HepG2 (cell line): ENCODE data around the gene AGAP3. TPM values are rescaled to one million over a fixed set of nuclear protein-coding genes. Genes with fewer than 3 reads are reported as not detected.

Source experiments
- ATAC-seq: fragments of 200-7000 bp; cut with Tn5 transposase; 3 replicates; pipeline ENCODE4 v1.9.1; 2020; ENCODE audit warnings: mild to moderate bottlenecking, moderate library complexity
- BruUV-seq: library from RNA; stranded (reverse); fragments of 400-500 nt; replicated peaks from 2 replicates; lab custom pipeline; 2021; lab: Mats Ljungman, UMichigan
- CTCF ChIA-PET: fragments of 300-600 bp; formaldehyde crosslinking; extraction: SDS; loops from one replicate; lab custom pipeline; 2021; ENCODE audit warnings: low total read pairs, inconsistent platforms, low intra/inter-chr PET ratio; lab: Yijun Ruan, JAX
- POLR2A ChIA-PET: fragments of 350-600 bp; sonication (Branson Sonifier 250); formaldehyde crosslinking; loops from one replicate; lab custom pipeline; 2020; ENCODE audit warnings: antibody characterized with exemption, inconsistent platforms; lab: Yijun Ruan, JAX
- DNase-seq: peaks from one replicate; pipeline ENCODE4 v3.0.0-alpha.2; 2015; ENCODE audit warnings: low spot score
- FAIRE-seq: peaks from 3 replicates; lab custom pipeline; 2011; peaks lifted over from hg19 to GRCh38; lab: Jason Lieb, UNC
- H2AFZ ChIP-seq: one replicate; pipeline ENCODE4 v1.6.1; 2011; ENCODE audit warnings: low read length, inconsistent platforms
- H3K27ac ChIP-seq: fragments of 300-600 bp; 3 replicates; pipeline ENCODE4 v1.8.0; 2011; ENCODE audit warnings: mixed run types, mild to moderate bottlenecking, mixed read lengths, low read length, inconsistent platforms; ENCODE audit not compliant: insufficient read depth; ENCODE audit errors: extremely low read length
- H3K27me3 ChIP-seq, 2 experiments: fragments of 200-600 bp in 1 of 2; 2 replicates in 1 of 2; 3 replicates in 1 of 2; pipeline versions ENCODE4 v1.6.0 to v1.8.0; 2011; ENCODE audit warnings: low read length in 2 of 2, mild to moderate bottlenecking in 2 of 2, moderate library complexity in 2 of 2, inconsistent platforms in 1 of 2; ENCODE audit not compliant: insufficient read depth in 2 of 2, control insufficient read depth in 1 of 2
- H3K36me3 ChIP-seq, 2 experiments: fragments of 200-600 bp in 1 of 2; replicated peaks in 1 of 2; 2 replicates in 1 of 2; 3 replicates in 1 of 2; pipeline versions ENCODE4 v1.5.1 to v1.8.0; 2011; ENCODE audit warnings: low read length in 2 of 2, inconsistent platforms in 1 of 2; ENCODE audit not compliant: insufficient read depth in 2 of 2, control insufficient read depth in 1 of 2
- H3K4me1 ChIP-seq: 2 replicates; pipeline ENCODE4 v1.5.1; 2012; ENCODE audit warnings: low read length, inconsistent platforms; ENCODE audit not compliant: insufficient read depth
- H3K4me2 ChIP-seq: 2 replicates; pipeline ENCODE4 v1.6.0; 2011; ENCODE audit warnings: low read depth, low read length, inconsistent platforms
- H3K4me3 ChIP-seq, 3 experiments: fragments of 200-600 bp in 1 of 3; sonication (generic), shearing (Covaris generic) in 1 of 3; replicated peaks in 1 of 3; 2 replicates each; pipeline ENCODE4 v1.5.1; 2011 to 2016; ENCODE audit warnings: low read length in 3 of 3, inconsistent platforms in 2 of 3, low read depth in 2 of 3, mild to moderate bottlenecking in 2 of 3, control low read depth in 1 of 3, mixed read lengths in 1 of 3; ENCODE audit not compliant: insufficient read depth in 1 of 3
- H3K79me2 ChIP-seq: one replicate; pipeline ENCODE4 v1.6.1; 2011; ENCODE audit warnings: low read length, inconsistent platforms; ENCODE audit not compliant: insufficient read depth
- H3K9ac ChIP-seq: 2 replicates; pipeline ENCODE4 v1.6.0; 2011; ENCODE audit warnings: mild to moderate bottlenecking, low read depth, low read length, inconsistent platforms; ENCODE audit not compliant: insufficient read depth
- H3K9me3 ChIP-seq: 2 replicates; pipeline ENCODE4 v1.5.1; 2012; ENCODE audit warnings: mild to moderate bottlenecking, low read length
- H4K20me1 ChIP-seq: 2 replicates; pipeline ENCODE4 v1.6.0; 2011; ENCODE audit warnings: inconsistent platforms, mild to moderate bottlenecking, low read length, moderate library complexity; ENCODE audit not compliant: insufficient read depth
- AGO2 ChIP-seq: fragments of 200-400 bp; formaldehyde crosslinking; optimal IDR thresholded peaks from 2 replicates; pipeline ENCODE3; 2017; ENCODE audit warnings: mild to moderate bottlenecking, low read depth, low read length, moderate library complexity
- CEBPG ChIP-seq: IDR thresholded peaks from 2 replicates; pipeline ENCODE4 v1.6.1; 2016
- WGBS: methylation state at CpG from one replicate; pipeline ENCODE4 v1.1.6; 2017; ENCODE audit warnings: low lambda C conversion rate; 5-methylcytosine and 5-hydroxymethylcytosine counted together
- in situ Hi-C: cut with HindIII; loops from 2 replicates; pipeline ENCODE4 v1.10.0; 2017; ENCODE audit warnings: low pct_unique_long_range_greater_than_20kb; ENCODE audit not compliant: extremely low pct_ligation_motif_present
- intact Hi-C: fragments of 100-400 bp; cut with micrococcal nuclease; formaldehyde crosslinking; loops from one replicate; pipeline ENCODE4 v1.10.0; 2022; ENCODE audit not compliant: unreplicated experiment
- polyA plus RNA-seq, 8 experiments: library from polyadenylated mRNA; depleted of rRNA in 3 of 8; stranded (reverse) in 7 of 8; unstranded in 1 of 8; fragments of >200 nt; fragmentation: Illumina TruSeq in 4 of 8; extraction: Trizol in 4 of 8; gene quantifications; 2 replicates each; pipeline versions ENCODE4 v1.2.1 to v1.2.3, GENCODE V29; 2011 to 2016; ENCODE audit warnings: low read depth in 4 of 8, missing spikeins in 1 of 8, mixed read lengths in 1 of 8; ENCODE audit not compliant: insufficient read depth in 1 of 8
- total RNA-seq, 5 experiments: library from RNA; depleted of rRNA; stranded (reverse); fragments of >200 nt; fragmentation: Illumina TruSeq; extraction: Trizol; gene quantifications; 2 replicates each; pipeline ENCODE4 v1.2.3, GENCODE V29; 2016; ENCODE audit warnings: low read depth in 1 of 5
- TF ChIP-seq, protein P1 (sequence below): sonication (generic); formaldehyde crosslinking; IDR thresholded peaks from 2 replicates; pipeline ENCODE4 v1.8.0; 2022; ENCODE audit warnings: mild to moderate bottlenecking, missing genetic modification reagents, moderate library complexity
- TF ChIP-seq, protein P2 (sequence below): sonication (generic); formaldehyde crosslinking; IDR thresholded peaks from 2 replicates; pipeline ENCODE4 v1.8.0; 2022; ENCODE audit warnings: mild to moderate bottlenecking, missing genetic modification reagents, borderline replicate concordance

The AGAP3 gene
- total and polyA plus RNA-seq, 2 of the 13 experiments (the other 11 are each of a cell fraction or from before 2014, with no cell fraction given), result 31.3 to 61.4 TPM

DNA sequence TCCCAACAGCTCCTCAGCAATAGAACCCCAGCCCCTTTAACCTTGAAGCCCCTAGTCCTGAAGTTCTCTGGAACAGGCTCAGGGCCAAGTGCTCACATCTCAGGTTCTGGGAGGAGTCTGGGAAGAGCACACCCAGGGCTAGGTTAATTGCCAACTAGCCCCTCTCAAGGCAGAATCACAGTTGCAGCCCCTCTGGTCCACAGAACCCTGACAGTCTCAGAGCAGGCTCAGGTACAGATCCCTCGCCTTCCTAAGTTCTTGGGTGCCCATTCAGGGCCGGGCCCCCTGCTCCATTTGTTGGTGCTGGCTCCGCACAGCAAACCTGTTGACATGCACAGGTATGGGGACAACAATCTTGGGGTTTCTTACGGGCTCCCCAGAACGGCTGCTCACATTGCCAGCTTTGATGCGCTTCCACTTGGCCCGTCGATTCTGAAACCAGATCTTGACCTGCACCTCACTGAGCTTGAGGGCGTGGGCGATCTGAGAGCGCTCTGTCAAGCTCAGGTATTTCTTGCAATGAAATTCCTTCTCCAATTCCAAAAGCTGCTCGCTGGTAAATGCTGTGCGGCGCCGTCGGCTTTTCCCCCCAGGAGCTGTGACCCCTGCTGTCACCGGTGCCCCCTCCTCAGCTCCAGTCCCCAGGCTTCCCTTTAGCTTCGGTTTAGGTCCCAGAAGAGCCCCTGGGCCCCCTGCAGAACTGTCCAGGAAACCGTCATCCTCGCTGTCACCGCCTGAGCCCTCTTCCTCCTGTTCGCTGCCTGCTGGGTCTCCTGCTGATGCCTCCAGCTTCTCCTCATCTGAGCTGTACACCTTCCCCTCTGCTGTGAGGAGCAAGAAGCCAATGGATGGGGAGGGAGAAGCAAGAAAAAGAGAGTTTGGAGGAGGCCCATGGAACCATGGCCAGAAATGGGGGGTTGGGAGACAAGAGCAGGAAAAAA is 62.3 kb downstream of the AGAP3 start:
- peaks cover 2 to 26% of the 10 kb centered on the region in 2 experiments; a peak in 3 of 5 replicates for H3K27me3 ChIP-seq
- intact Hi-C loops (no loop called here), in situ Hi-C loops (no loop called here)
- H3K36me3 ChIP-seq, result peaks cover 4 to 5% of the 10 kb centered on the region in 2 experiments; a peak in 3 of 5 replicates
- no peak overlapping the region for H3K4me3 ChIP-seq
- no peak overlapping the region for H2AFZ ChIP-seq
- H3K27ac ChIP-seq, result no peak overlapping the region
- no TSS peak for BruUV-seq
- no peak overlapping the region for H3K4me2 ChIP-seq
- H3K9me3 ChIP-seq, result no peaks in the 10 kb centered on the region
- TF ChIP-seq, protein P1, sequence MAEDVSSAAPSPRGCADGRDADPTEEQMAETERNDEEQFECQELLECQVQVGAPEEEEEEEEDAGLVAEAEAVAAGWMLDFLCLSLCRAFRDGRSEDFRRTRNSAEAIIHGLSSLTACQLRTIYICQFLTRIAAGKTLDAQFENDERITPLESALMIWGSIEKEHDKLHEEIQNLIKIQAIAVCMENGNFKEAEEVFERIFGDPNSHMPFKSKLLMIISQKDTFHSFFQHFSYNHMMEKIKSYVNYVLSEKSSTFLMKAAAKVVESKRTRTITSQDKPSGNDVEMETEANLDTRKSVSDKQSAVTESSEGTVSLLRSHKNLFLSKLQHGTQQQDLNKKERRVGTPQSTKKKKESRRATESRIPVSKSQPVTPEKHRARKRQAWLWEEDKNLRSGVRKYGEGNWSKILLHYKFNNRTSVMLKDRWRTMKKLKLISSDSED, result no peak
- no peak for TF ChIP-seq CEBPG (CRISPR knock-in tag)
- TF ChIP-seq, protein P2, sequence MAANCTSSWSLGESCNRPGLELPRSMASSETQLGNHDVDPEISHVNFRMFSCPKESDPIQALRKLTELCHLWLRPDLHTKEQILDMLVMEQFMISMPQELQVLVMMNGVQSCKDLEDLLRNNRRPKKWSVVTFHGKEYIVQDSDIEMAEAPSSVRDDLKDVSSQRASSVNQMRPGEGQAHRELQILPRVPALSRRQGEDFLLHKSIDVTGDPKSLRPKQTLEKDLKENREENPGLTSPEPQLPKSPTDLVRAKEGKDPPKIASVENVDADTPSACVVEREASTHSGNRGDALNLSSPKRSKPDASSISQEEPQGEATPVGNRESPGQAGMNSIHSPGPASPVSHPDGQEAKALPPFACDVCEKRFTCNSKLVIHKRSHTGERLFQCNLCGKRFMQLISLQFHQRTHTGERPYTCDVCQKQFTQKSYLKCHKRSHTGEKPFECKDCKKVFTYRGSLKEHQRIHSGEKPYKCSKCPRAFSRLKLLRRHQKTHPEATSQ (CRISPR knock-in tag), result no peak
- no peak for TF ChIP-seq AGO2
- DNase-seq (no peak), FAIRE-seq (no peak), ATAC-seq (peak; percentile 23)
- H3K4me1 ChIP-seq, result no peaks in the 10 kb centered on the region
- H3K79me2 ChIP-seq, result no peaks in the 10 kb centered on the region
- 62% methylated on average over 19 of the region's 22 CpGs for WGBS
- POLR2A ChIA-PET, result no interaction called here
- H3K9ac ChIP-seq, result no peak overlapping the region
- H4K20me1 ChIP-seq, result no peaks in the 10 kb centered on the region
- CTCF ChIA-PET, result no interaction called here
